ENCODE data around the gene GLT1D1. TPM values are rescaled to one million over a fixed set of nuclear protein-coding genes. Genes with fewer than 3 reads are reported as not detected.

GLT1D1 gene
- total and polyA plus RNA-seq, 8 donors = 0.13 to 1.3 (median 0.89) TPM; not detected in 4

DNA sequence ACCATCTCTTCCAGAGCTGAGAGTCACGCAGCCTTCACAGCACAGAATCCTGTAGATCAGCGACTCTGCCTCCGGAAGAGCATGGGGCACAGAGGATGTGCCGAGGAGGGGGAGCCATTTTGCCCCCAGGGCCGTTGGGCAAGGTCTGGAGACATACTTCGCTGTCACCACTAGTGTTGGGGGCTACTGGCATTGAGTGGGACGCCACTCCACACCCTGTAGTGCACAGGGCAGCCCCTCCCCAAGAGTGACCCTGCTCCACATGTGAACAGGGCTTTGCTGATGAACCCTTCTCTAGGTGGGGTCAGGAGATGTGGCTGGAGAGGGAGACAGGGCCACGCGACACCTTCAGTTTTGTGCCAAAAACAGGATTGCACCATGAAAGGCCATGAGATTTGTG, 6.0 kb downstream of the GLT1D1 start:
- H3K4me3 ChIP-seq = no peak overlapping the region
- H3K27me3 ChIP-seq = peaks cover 0 to 25% (median 6%) of the 10 kb centered on the region in 3 donors
- DNase-seq = no peak
- H3K4me1 ChIP-seq = no peaks in the 10 kb centered on the region
- WGBS, 5 donors = 76 to 84% (median 81%) methylated on average over 8 to 9 of the region's 9 CpGs
- intact Hi-C loops (cut with DNase I; ENCODE audit: low total_unique reads) = no loop called here
- no peaks in the 10 kb centered on the region for H3K36me3 ChIP-seq
- H3K9me3 ChIP-seq = no peaks in the 10 kb centered on the region
- no peak overlapping the region for H3K27ac ChIP-seq
- TF ChIP-seq EP300 (IDR thresholded peaks at IDR 0.05) = no peak
- TF ChIP-seq, protein P1, sequence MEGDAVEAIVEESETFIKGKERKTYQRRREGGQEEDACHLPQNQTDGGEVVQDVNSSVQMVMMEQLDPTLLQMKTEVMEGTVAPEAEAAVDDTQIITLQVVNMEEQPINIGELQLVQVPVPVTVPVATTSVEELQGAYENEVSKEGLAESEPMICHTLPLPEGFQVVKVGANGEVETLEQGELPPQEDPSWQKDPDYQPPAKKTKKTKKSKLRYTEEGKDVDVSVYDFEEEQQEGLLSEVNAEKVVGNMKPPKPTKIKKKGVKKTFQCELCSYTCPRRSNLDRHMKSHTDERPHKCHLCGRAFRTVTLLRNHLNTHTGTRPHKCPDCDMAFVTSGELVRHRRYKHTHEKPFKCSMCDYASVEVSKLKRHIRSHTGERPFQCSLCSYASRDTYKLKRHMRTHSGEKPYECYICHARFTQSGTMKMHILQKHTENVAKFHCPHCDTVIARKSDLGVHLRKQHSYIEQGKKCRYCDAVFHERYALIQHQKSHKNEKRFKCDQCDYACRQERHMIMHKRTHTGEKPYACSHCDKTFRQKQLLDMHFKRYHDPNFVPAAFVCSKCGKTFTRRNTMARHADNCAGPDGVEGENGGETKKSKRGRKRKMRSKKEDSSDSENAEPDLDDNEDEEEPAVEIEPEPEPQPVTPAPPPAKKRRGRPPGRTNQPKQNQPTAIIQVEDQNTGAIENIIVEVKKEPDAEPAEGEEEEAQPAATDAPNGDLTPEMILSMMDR (IDR thresholded peaks at IDR 0.05) = no peak

- DNase-seq = no peak
- Histone ChIP-seq H3K4me3 (no peak overlapping the region), H3K27me3 (peaks cover 0 to 7% (median 0%) of the 10 kb centered on the region in 3 donors), H3K36me3 (no peaks in the 10 kb centered on the region), H3K9me3 (no peaks in the 10 kb centered on the region), H3K4me1 (no peaks in the 10 kb centered on the region), H3K27ac (no peak overlapping the region)
- TF ChIP-seq, protein P1 (IDR thresholded peaks at IDR 0.05) = no peak
- TF ChIP-seq EP300 (IDR thresholded peaks at IDR 0.05) = no peak
- no peak for TF ChIP-seq POLR2AphosphoS5 (IDR thresholded peaks at IDR 0.05)
- no peak for TF ChIP-seq POLR2A (IDR thresholded peaks at IDR 0.05)
- intact Hi-C loops (cut with DNase I; ENCODE audit: low total_unique reads) = no loop called here
- WGBS, 5 donors = 41 to 57% (median 55%) methylated on average over 15 of the region's 15 CpGs
These were observed 8.1 kb downstream of the GLT1D1 start for GRCh38 chr12:128861226-128862016.

GRCh38 chr12:128863957-128864356, 10.7 kb downstream of the GLT1D1 start:
- WGBS, 5 donors = 69 to 88% (median 77%) methylated on average over 11 of the region's 11 CpGs
- TF ChIP-seq, protein P1 (IDR thresholded peaks at IDR 0.05) = no peak
- TF ChIP-seq POLR2AphosphoS5 (IDR thresholded peaks at IDR 0.05) = no peak
- TF ChIP-seq EP300 (IDR thresholded peaks at IDR 0.05) = no peak
- TF ChIP-seq POLR2A (IDR thresholded peaks at IDR 0.05) = no peak
- no peaks in the 10 kb centered on the region for H3K36me3 ChIP-seq

DNA sequence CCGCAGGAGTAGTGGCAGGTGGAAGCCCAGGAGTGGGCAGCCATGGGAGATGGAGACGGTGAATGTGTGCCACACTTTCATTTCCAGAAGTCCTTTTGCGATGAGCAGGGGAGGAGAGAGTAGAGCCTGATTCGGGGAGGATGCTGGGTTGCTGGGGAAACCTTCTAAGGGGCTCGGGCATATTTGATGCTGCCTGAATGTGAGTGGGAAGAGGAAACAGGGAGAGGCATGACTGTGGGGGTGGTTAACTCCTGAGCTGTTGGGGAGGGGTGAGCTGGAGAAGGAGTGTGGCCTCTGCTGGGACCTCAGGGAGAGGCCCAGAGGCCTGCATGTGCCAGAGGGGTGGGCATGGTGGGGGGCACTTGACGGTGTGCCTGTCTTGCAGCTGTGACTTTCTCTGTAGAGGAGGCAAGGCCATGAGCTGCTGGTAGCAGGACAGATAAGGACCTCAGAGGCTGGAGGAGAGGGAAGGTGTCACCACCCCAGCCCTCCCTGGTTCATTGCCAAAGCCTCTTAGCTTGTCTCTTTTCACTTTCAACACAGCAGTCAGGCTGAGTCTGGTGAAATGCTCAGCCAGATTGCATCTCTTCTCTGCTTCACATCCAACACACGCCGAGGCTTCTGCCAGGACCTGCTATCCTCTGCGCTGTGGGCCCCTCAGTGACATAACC, 11.4 kb downstream of the GLT1D1 start:
- no peaks in the 10 kb centered on the region for H3K36me3 ChIP-seq
- H3K4me1 ChIP-seq = no peaks in the 10 kb centered on the region
- no peak for DNase-seq
- intact Hi-C loops (cut with DNase I; ENCODE audit: low total_unique reads) = no loop called here
- H3K9me3 ChIP-seq = no peaks in the 10 kb centered on the region
- 77 to 88% (median 79%) methylated on average over 9 of the region's 9 CpGs for WGBS, 5 donors
- H3K4me3 ChIP-seq = no peak overlapping the region
- H3K27ac ChIP-seq = no peak overlapping the region
- no peaks in the 10 kb centered on the region for H3K27me3 ChIP-seq
- TF ChIP-seq, protein P1 (IDR thresholded peaks at IDR 0.05) = no peak
- no peak for TF ChIP-seq EP300 (IDR thresholded peaks at IDR 0.05)

More at GRCh38 chr12:128863957-128864356, 10.7 kb downstream of the GLT1D1 start:
- Histone ChIP-seq H3K27me3 (peaks cover 0 to 4% (median 0%) of the 10 kb centered on the region in 3 donors), H3K27ac (no peak overlapping the region), H3K9me3 (no peaks in the 10 kb centered on the region), H3K4me1 (no peaks in the 10 kb centered on the region), H3K4me3 (no peak overlapping the region)
- DNase-seq = no peak
- intact Hi-C loops (cut with DNase I; ENCODE audit: low total_unique reads) = no loop called here
